ENCODE measurements around the gene APBB3.

The APBB3 gene

DNA sequence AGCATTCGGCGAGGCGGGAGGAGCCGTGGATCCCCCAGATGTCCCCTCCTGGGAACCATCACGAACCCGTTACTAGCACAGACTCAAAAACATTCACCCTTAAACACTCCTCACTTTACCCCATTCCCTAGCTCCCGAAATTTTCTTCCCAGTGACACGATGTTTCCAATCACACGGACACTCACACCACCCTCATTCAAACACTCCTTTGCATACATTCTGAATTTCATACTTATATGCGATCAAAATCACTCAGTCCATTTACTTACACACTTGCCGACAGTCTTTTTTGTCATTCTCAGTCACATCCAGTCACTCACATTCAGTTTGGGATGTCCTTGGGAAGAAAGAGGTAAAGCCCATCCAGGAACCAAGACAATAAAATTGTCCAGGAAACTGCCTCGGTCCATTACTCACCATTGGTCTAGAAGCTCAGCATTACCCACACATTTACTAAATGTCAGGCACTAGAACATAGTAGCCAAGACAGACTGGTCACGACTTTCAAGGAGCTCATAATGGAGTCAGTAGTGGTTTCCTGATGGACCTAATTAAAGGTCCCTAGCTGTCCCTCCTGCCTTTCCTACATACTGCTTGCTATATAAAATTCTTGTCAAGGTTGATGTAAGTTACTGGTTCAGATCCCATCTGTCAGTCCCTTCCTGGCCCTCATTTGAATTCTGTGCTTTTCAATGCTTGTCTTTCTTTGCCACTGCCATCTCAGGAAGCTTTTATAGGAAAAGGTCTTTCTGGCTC, 804 bp upstream of the APBB3 start:
- peaks cover 34 to 47% of the 10 kb centered on the region in 2 experiments for H3K4me1 ChIP-seq (ENCODE audit: control insufficient read depth in 1 of 2, insufficient read depth in 1 of 2, low read depth in 1 of 2, low read length in 1 of 2)
- H3K36me3 ChIP-seq, result peaks cover 5% of the 10 kb centered on the region
- no peaks in the 10 kb centered on the region for H3K9me3 ChIP-seq
- peak overlapping the region; percentile 75 to 83 for H3K4me3 ChIP-seq (ENCODE audit: low read depth in 1 of 2, low read length in 1 of 2)
- peak overlapping the region; percentile 93 for H3K27ac ChIP-seq
- TF ChIP-seq, protein P1, sequence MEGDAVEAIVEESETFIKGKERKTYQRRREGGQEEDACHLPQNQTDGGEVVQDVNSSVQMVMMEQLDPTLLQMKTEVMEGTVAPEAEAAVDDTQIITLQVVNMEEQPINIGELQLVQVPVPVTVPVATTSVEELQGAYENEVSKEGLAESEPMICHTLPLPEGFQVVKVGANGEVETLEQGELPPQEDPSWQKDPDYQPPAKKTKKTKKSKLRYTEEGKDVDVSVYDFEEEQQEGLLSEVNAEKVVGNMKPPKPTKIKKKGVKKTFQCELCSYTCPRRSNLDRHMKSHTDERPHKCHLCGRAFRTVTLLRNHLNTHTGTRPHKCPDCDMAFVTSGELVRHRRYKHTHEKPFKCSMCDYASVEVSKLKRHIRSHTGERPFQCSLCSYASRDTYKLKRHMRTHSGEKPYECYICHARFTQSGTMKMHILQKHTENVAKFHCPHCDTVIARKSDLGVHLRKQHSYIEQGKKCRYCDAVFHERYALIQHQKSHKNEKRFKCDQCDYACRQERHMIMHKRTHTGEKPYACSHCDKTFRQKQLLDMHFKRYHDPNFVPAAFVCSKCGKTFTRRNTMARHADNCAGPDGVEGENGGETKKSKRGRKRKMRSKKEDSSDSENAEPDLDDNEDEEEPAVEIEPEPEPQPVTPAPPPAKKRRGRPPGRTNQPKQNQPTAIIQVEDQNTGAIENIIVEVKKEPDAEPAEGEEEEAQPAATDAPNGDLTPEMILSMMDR (IDR thresholded peaks at IDR 0.05), result no peak
- no peaks in the 10 kb centered on the region for H3K27me3 ChIP-seq

DNA sequence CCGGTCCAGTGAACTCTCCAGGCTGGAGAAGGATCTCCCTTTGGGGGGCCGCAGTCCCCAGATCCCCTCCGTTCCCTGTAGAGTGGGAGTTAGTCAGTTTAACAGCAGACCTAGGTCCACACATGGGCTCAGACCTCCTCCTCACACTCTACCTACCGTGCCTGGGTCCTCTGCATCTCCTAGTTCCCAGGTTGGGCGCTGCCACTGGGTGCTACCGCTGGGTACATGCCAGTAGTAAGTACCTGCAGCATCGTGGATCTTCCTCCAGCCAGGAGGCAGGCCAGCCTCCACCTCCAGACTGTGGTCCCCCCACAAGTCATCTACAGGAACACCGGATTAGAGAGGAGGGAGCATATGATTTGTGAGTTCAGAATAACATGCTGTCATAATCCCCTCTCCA, 802 bp downstream of the APBB3 start:
- Histone ChIP-seq H3K27me3 (no peaks in the 10 kb centered on the region), H3K36me3 (peaks cover 5% of the 10 kb centered on the region), H3K27ac (peak overlapping the region; percentile 93), H3K9me3 (no peaks in the 10 kb centered on the region), H3K4me1 (ENCODE audit: control insufficient read depth in 1 of 2, insufficient read depth in 1 of 2, low read depth in 1 of 2, low read length in 1 of 2) (peaks cover 22 to 31% of the 10 kb centered on the region in 2 experiments), H3K4me3 (ENCODE audit: low read depth in 1 of 2, low read length in 1 of 2) (peak overlapping the region; percentile 75 to 83)
- TF ChIP-seq, protein P1 (IDR thresholded peaks at IDR 0.05), result no peak

DNA sequence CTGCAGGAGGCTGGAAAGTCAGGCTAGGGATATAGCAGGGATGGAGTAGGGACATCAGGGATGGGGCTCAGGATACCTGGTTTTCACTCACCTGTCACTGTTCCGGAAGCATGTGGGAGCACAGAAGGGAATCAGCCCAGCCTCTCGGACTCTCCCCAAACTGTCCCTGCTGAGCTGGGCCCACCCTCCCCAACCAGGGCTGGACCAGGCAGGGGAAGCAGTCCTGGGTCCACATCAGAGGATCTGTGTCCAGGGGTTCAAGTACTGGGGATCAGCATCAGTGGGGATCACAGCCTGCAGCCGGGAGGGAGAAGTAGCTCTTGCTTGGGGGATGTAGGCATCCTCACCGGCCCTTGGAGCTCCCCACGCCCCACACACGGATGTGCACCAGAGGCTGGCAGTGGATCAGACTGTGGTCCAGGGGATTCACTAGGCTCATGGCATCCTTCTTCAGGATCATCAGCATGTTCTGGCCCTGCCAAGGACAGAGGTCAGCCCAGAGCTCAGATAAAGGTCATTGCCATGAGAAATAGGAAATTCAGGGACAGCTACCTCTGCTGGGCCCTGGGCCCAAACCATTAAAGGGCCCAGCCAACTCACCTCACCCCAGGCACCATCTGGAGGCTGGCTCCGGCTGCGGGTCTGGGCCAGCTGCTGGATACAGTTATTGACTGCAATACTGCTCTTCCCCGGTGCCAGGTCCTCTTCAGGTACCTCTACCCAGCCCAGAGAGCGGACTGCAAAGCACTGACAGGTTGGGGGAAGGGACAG, 2.5 kb downstream of the APBB3 start:
- H3K9me3 ChIP-seq, result no peaks in the 10 kb centered on the region
- peaks cover 31 to 37% of the 10 kb centered on the region in 2 experiments for H3K4me1 ChIP-seq (ENCODE audit: control insufficient read depth in 1 of 2, insufficient read depth in 1 of 2, low read depth in 1 of 2, low read length in 1 of 2)
- H3K4me3 ChIP-seq (ENCODE audit: low read depth in 1 of 2, low read length in 1 of 2), result no peak overlapping the region
- no peak overlapping the region for H3K27ac ChIP-seq
- TF ChIP-seq, protein P1 (IDR thresholded peaks at IDR 0.05), result no peak
- H3K36me3 ChIP-seq, result peaks cover under 1% of the 10 kb centered on the region
- no peaks in the 10 kb centered on the region for H3K27me3 ChIP-seq

DNA sequence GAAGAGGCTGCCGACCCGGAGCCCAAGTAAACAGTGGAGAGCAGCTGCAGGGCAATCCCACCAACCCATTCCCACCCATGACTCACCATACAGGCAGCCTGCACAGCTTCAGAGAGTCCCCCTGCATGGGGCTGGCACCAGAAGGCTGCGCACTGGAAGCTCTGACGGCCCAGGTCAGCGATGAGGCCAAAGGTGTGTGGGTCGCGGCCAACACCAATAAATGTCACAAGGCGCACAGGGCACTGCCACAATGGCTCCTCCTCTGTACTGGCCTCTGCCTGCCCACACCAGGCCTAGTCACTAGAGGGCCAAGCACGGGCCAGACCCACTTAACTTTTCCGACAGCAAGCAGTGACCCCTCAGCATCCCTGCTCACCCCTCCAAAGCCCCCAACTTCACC, 4.2 kb downstream of the APBB3 start:
- H3K4me1 ChIP-seq (ENCODE audit: control insufficient read depth in 1 of 2, insufficient read depth in 1 of 2, low read depth in 1 of 2, low read length in 1 of 2), result peaks cover 43 to 44% of the 10 kb centered on the region in 2 experiments
- no peaks in the 10 kb centered on the region for H3K27me3 ChIP-seq
- no peak overlapping the region for H3K4me3 ChIP-seq (ENCODE audit: low read depth in 1 of 2, low read length in 1 of 2)
- no peaks in the 10 kb centered on the region for H3K36me3 ChIP-seq
- TF ChIP-seq, protein P1 (IDR thresholded peaks at IDR 0.05), result no peak
- H3K9me3 ChIP-seq, result no peaks in the 10 kb centered on the region
- H3K27ac ChIP-seq, result no peak overlapping the region

DNA sequence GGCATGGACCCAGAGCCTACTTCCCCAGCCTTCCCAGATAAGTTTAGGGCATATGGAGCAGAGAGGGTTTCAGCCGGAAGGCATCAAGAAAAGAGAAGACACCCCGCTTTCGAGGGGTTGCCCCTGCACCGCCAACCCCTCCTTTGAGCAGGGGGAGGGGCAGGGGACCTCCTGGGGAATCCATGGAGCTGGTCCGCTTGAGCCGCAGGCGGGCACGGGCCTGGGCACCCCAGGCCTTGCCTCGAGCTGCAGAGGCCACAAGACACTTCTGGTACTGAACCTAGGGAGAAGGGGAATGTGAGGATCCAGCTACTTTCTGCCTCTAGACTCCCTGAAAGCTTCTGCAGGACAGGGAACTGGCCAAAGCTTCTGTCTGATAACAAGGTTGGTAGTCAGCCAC, 5.9 kb downstream of the APBB3 start:
- Histone ChIP-seq H3K27ac (peak overlapping the region; percentile 97), H3K4me1 (ENCODE audit: control insufficient read depth in 1 of 2, insufficient read depth in 1 of 2, low read depth in 1 of 2, low read length in 1 of 2) (peaks cover 48 to 49% of the 10 kb centered on the region in 2 experiments), H3K36me3 (no peaks in the 10 kb centered on the region), H3K9me3 (no peaks in the 10 kb centered on the region), H3K4me3 (ENCODE audit: low read depth in 1 of 2, low read length in 1 of 2) (no peak overlapping the region), H3K27me3 (no peaks in the 10 kb centered on the region)
- TF ChIP-seq, protein P1 (IDR thresholded peaks at IDR 0.05), result no peak

Data from neutrophil (primary cell).